Left ventricle myocardium inferior (tissue), 1 donor: Measurements from ENCODE around the gene CFAP206. TPM values are rescaled to one million over a fixed set of nuclear protein-coding genes. Genes with fewer than 3 reads are reported as not detected.

Experiments
- DNase-seq: peaks from one replicate; pipeline ENCODE4 v3.0.0-alpha.2; 2020
- H3K27ac ChIP-seq: fragments of 200-600 bp; replicated peaks from 2 replicates; pipeline ENCODE4 v1.8.0; 2021
- H3K27me3 ChIP-seq: fragments of 200-600 bp; 2 replicates; pipeline ENCODE4 v1.8.0; 2021; ENCODE audit warnings: low read depth
- H3K36me3 ChIP-seq: fragments of 200-600 bp; 2 replicates; pipeline ENCODE4 v1.8.0; 2021
- H3K4me1 ChIP-seq: fragments of 200-600 bp; 2 replicates; pipeline ENCODE4 v1.8.0; 2021
- H3K4me3 ChIP-seq: fragments of 200-600 bp; 2 replicates; pipeline ENCODE4 v1.8.0; 2021; ENCODE audit warnings: mild to moderate bottlenecking, moderate library complexity
- H3K9me3 ChIP-seq: fragments of 200-600 bp; replicated peaks from 2 replicates; pipeline ENCODE4 v1.8.0; 2021
- intact Hi-C: fragments of 100-400 bp; cut with micrococcal nuclease; formaldehyde crosslinking; loops from one replicate; pipeline ENCODE4 v1.11.0; 2022
- long read RNA-seq: library from polyadenylated mRNA; unstranded; transcript quantifications from one replicate; pipeline ENCODE4 v2.0.0, GENCODE V29; 2021
- total RNA-seq: library from RNA; stranded (reverse); fragmentation: NEBNext Ultra II Directional; extraction: Animal tissue kit (Norgen Biotek cat#: 25700); gene quantifications from one replicate; pipeline ENCODE4 v1.2.1, GENCODE V29; 2021
- TF ChIP-seq, protein P1 (sequence below): fragments of 200-600 bp; IDR thresholded peaks from 2 replicates; pipeline ENCODE4 v1.8.0; 2021; ENCODE audit warnings: antibody characterized with exemption, mild to moderate bottlenecking, borderline replicate concordance
- donor health status: DM: no; HTN: yes; CAD: no; lungs with severe emphysema.

The CFAP206 gene, protein sequence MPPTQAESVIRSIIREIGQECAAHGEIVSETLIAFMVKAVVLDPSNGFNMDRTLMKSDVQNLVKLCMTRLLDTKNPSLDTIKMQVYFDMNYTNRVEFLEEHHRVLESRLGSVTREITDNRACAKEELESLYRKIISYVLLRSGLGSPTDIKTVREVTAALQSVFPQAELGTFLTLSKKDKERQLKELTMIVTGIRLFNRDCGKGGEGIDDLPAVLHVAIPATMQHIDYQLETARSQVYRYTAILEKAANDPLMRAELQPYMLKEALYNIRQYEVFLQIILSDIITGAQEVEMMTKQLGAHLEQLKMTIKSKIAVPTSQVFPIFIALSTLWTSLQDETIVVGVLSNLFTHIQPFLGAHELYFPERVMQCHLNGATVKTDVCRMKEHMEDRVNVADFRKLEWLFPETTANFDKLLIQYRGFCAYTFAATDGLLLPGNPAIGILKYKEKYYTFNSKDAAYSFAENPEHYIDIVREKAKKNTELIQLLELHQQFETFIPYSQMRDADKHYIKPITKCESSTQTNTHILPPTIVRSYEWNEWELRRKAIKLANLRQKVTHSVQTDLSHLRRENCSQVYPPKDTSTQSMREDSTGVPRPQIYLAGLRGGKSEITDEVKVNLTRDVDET
- total RNA-seq = 0.11 TPM
- long read RNA-seq = 0 reads

DNA sequence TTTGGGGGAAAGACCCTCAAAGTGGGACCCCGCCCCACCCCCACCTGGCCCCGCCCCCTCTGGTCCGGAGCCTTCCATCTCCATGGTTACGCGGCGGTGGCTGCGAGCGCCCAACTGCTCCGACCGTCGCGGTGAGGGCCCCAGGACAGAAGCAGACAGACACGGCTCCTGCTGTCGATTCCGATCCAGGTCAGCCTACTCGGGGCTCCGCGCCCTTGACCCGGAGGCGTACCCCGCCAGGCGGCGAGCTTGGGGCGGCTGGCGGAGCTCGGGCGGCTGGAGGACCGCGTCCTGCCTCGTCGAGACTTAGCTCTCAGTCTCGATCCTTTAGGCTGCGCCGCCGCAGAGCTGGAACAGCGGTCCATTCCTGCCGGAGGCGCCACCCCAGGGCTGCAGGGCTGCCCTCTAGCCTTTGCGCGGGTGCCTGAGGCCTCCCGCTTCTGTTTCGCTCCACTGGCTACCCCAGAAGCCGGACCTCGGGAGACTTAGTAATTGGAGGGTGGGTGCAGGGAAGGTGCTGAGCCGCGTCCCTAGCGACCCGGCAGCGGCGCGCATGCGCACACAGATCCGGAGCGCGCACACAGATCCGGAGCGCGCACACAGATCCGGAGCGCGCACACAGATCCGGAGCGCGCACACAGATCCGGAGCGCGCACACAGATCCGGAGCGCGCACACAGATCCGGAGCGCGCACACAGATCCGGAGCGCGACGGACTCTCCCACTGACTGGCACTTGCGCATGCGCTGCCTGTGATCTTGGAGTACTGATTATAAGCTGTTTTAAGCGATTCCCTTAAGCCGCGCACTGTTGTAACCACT lies at the start of gene CFAP206:
CFAP206 (plus strand) TSS at position 72 of the 820 bp plus-strand sequence. CDS start 1,868 bp downstream, outside the sequence.
- intact Hi-C loops = no loop called here
- no peaks in the 10 kb centered on the region for H3K27me3 ChIP-seq
- TF ChIP-seq, protein P1, sequence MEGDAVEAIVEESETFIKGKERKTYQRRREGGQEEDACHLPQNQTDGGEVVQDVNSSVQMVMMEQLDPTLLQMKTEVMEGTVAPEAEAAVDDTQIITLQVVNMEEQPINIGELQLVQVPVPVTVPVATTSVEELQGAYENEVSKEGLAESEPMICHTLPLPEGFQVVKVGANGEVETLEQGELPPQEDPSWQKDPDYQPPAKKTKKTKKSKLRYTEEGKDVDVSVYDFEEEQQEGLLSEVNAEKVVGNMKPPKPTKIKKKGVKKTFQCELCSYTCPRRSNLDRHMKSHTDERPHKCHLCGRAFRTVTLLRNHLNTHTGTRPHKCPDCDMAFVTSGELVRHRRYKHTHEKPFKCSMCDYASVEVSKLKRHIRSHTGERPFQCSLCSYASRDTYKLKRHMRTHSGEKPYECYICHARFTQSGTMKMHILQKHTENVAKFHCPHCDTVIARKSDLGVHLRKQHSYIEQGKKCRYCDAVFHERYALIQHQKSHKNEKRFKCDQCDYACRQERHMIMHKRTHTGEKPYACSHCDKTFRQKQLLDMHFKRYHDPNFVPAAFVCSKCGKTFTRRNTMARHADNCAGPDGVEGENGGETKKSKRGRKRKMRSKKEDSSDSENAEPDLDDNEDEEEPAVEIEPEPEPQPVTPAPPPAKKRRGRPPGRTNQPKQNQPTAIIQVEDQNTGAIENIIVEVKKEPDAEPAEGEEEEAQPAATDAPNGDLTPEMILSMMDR = peak; percentile 21
- H3K27ac ChIP-seq = peak within 1 kb of the TSS; percentile 89
- DNase-seq = peak; percentile 75
- H3K9me3 ChIP-seq = no peaks in the 10 kb centered on the region
- peak within 1 kb of the TSS; percentile 98 for H3K4me3 ChIP-seq
- no peaks in the 10 kb centered on the region for H3K36me3 ChIP-seq
- peaks cover 12% of the 10 kb centered on the region for H3K4me1 ChIP-seq

DNA sequence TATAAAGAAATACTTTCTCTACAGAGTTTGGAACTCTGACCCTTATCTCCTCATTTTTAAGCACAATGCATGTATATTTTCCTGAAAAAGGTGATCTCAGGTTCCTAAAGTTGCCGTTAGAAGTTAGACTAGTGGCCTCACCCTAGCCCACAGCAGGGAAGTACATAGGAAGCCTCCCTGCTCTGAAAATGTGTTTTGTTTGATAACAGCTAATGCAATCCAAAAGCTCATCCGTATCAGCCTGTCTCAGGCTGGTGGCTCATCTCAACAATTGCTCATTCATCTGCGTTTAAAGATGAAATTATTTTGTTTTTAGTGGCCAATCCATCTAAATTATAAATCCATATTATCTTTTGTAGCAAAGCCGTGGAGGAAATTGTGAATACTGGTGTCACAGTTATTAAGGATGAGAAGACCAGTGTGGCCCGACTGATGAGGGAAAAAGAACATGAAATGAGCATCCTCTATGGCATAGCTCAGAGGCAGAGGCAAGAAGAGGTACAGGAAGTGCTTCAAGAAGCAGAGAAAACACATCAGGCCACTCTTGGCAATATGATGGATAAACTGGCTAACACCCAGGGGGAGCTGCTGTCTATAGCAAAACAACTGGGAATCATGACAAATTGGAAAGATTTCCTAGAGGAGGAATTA lies 43.0 kb upstream of the CFAP206 start:
- no peak overlapping the region for H3K4me3 ChIP-seq
- H3K36me3 ChIP-seq = no peaks in the 10 kb centered on the region
- TF ChIP-seq, protein P1 = no peak
- no peak overlapping the region for H3K27ac ChIP-seq
- peaks cover 5% of the 10 kb centered on the region for H3K9me3 ChIP-seq
- H3K27me3 ChIP-seq = no peaks in the 10 kb centered on the region
- H3K4me1 ChIP-seq = no peaks in the 10 kb centered on the region
- intact Hi-C loops = no loop called here
- no peak for DNase-seq

DNA sequence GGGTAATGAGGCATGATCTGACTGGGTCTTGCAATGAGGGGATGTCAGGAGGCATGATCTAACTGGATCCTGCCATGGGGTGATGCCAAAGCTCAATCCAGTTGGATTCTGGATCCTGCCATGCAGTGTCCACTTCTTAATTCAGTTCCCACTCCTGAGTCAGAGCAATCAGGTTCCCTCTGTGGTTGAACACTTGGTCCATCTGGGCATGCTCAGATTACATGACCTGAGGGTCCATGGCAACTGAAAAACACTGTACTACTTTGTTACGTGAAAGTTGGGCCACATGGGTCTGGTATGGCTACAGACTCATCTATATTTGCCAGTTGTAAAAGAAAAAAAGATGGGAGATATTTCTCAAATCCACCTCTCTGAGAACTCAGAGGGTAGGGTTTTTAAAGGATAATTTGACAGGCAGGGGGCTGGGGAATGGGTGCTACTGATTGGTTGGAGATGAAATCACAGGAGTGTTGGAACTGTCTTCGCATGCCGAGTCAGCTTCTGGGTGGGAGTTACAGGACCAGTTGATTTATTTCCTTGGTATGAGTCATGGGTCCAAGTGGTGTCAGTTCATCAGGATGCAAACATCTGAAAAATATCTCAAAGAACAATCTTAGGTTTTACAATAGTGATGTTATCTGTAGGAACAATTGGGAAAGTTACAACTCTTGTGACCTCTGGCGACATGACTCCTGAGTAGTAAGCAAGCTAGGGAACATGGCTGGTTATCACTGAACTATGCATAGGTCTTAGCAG lies 41.5 kb upstream of the CFAP206 start:
- intact Hi-C loops = no loop called here
- Histone ChIP-seq H3K4me1 (no peaks in the 10 kb centered on the region), H3K27me3 (no peaks in the 10 kb centered on the region), H3K4me3 (no peak overlapping the region), H3K9me3 (peaks cover 5% of the 10 kb centered on the region), H3K27ac (no peak overlapping the region), H3K36me3 (no peaks in the 10 kb centered on the region)
- TF ChIP-seq, protein P1 = no peak
- DNase-seq = no peak

DNA sequence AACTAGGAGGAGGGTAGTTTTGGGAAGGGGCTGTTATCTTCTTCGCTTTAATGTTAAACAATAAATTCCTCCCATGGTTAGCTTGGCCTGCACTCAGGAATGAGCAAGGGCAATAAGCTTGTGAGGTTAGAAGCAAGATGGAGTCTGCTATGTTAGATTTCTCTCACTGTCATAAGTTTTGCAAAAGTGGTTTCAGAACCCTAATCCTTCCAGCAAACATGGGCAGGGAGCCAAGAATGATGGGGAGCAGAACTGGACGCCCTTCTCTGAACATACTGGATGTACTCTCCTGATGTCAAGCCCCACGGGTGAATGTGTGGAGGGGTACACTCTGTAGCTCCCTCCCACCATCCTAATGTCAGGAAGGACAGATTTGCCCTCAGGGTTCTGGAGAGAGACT lies 40.9 kb upstream of the CFAP206 start:
- no peaks in the 10 kb centered on the region for H3K27me3 ChIP-seq
- intact Hi-C loops = no loop called here
- DNase-seq = no peak
- H3K27ac ChIP-seq = no peak overlapping the region
- TF ChIP-seq, protein P1 = no peak
- peaks cover 5% of the 10 kb centered on the region for H3K9me3 ChIP-seq
- no peaks in the 10 kb centered on the region for H3K4me1 ChIP-seq
- H3K4me3 ChIP-seq = no peak overlapping the region
- no peaks in the 10 kb centered on the region for H3K36me3 ChIP-seq

DNA sequence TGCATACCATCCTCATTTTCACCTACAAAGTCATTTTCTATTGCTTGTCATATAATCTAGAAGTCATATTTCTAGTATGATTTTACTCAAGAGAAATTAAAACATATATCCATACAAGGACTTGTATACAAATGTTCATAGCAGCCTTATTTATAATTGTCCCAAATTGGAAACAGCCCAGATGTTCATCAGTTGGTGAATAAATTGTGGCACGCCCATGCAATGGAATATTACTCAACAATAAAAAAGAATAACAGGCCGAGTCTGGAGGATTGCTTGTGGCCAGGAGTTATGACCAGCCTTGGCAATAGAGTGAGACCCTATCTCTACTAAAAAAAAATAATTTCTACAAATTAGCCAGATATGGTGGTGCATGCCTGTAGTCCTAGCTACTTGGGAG lies 34.4 kb upstream of the CFAP206 start:
- Histone ChIP-seq H3K4me1 (no peaks in the 10 kb centered on the region), H3K36me3 (no peaks in the 10 kb centered on the region), H3K27ac (no peak overlapping the region), H3K4me3 (no peak overlapping the region), H3K9me3 (peaks cover 6% of the 10 kb centered on the region), H3K27me3 (no peaks in the 10 kb centered on the region)
- TF ChIP-seq, protein P1 = no peak
- no peak for DNase-seq
- intact Hi-C loops = no loop called here
